HL-60/S4 treated with retinoic acid at 250 ng/mL for 4 days and 3 days (cell line): Measurements from ENCODE around the gene RIOK3.
"Not testable (repeated sequence)": the region's sequence is repeated elsewhere in the genome, so short reads cannot be mapped to it uniquely, and the experiment has no call there.

Experiments
- in situ Hi-C: fragments of 300-500 bp; cut with MboI; formaldehyde crosslinking; loops from 2 replicates; pipeline ENCODE4 v1.7.0; 2022; ENCODE audit warnings: low sequenced_read_pairs

RIOK3 gene

GRCh38 chr18:23448291-23448690 is 4.8 kb upstream of the RIOK3 start:
- in situ Hi-C loops = no loop called here

- in situ Hi-C loops = no loop called here
Measured at GRCh38 chr18:23450022-23450421, 3.1 kb upstream of the RIOK3 start.

GRCh38 chr18:23451011-23451410 is 2.1 kb upstream of the RIOK3 start:
- in situ Hi-C loops = no loop called here

GRCh38 chr18:23451491-23451890 is 1.6 kb upstream of the RIOK3 start:
- in situ Hi-C loops = no loop called here

- in situ Hi-C loops = no loop called here
Measured at GRCh38 chr18:23452347-23452727, 750 bp upstream of the RIOK3 start.

- in situ Hi-C loops = no loop called here
Measured at GRCh38 chr18:23453680-23454058, 582 bp downstream of the RIOK3 start.

GRCh38 chr18:23456835-23457234 is 3.7 kb downstream of the RIOK3 start:
- in situ Hi-C loops = no loop called here

- in situ Hi-C loops = no loop called here
Measured at GRCh38 chr18:23458830-23459529, 5.9 kb downstream of the RIOK3 start.

- in situ Hi-C loops = no loop called here
Measured at GRCh38 chr18:23459530-23459921, 6.4 kb downstream of the RIOK3 start.

- in situ Hi-C loops = no loop called here
Measured at GRCh38 chr18:23460285-23461273, 7.5 kb downstream of the RIOK3 start.

GRCh38 chr18:23462876-23463275 is 9.8 kb downstream of the RIOK3 start:
- in situ Hi-C loops = no loop called here

- in situ Hi-C loops = no loop called here
Measured at GRCh38 chr18:23468753-23469459, 15.8 kb downstream of the RIOK3 start.

- in situ Hi-C loops = no loop called here
Measured at GRCh38 chr18:23470620-23471387, 17.7 kb downstream of the RIOK3 start.

- in situ Hi-C loops = no loop called here
Measured at GRCh38 chr18:23471486-23471885, 18.4 kb downstream of the RIOK3 start.

- in situ Hi-C loops = no loop called here
Measured at GRCh38 chr18:23479829-23480505, 26.9 kb downstream of the RIOK3 start.

- in situ Hi-C loops = no loop called here
Measured at GRCh38 chr18:23484561-23485182, 31.6 kb downstream of the RIOK3 start.

- in situ Hi-C loops = no loop called here
Measured at GRCh38 chr18:23485386-23485785, 32.3 kb downstream of the RIOK3 start.

GRCh38 chr18:23487738-23488570 is 34.9 kb downstream of the RIOK3 start:
- in situ Hi-C loops = no loop called here

GRCh38 chr18:23489586-23489985 is 36.5 kb downstream of the RIOK3 start:
- in situ Hi-C loops = not testable (repeated sequence)
